Measurements from ENCODE around the gene RETN. TPM values are rescaled to one million over a fixed set of nuclear protein-coding genes. Genes with fewer than 3 reads are reported as not detected.

Gene RETN
- total and polyA plus RNA-seq, 2 donors from 2014 or later: 1.1 TPM; not detected in 1

- Histone ChIP-seq H3K4me3 (ENCODE audit: low read length in 3 of 3) (no peak overlapping the region), H3K27me3 (ENCODE audit: control insufficient read depth, insufficient read depth, low read length) (no peaks in the 10 kb centered on the region), H3K9me3 (ENCODE audit: control insufficient read depth in 2 of 3, insufficient read depth in 1 of 3, low read length in 3 of 3) (peaks cover 0 to 4% (median 2%) of the 10 kb centered on the region in 3 donors), H3K9ac (ENCODE audit: low read length in 3 of 3) (no peak overlapping the region), H3K4me1 (ENCODE audit: control insufficient read depth in 2 of 3, insufficient read depth in 2 of 3, low read depth in 1 of 3, low read length in 3 of 3) (no peaks in the 10 kb centered on the region), H3K27ac (ENCODE audit: low read depth in 2 of 2, low read length in 2 of 2) (no peak overlapping the region), H3K36me3 (ENCODE audit: control insufficient read depth in 2 of 3, insufficient read depth in 3 of 3, low read length in 3 of 3) (no peaks in the 10 kb centered on the region)
- intact Hi-C loops (cut with DNase I): no loop called here
- no peak for FAIRE-seq
- TF ChIP-seq, protein P1, sequence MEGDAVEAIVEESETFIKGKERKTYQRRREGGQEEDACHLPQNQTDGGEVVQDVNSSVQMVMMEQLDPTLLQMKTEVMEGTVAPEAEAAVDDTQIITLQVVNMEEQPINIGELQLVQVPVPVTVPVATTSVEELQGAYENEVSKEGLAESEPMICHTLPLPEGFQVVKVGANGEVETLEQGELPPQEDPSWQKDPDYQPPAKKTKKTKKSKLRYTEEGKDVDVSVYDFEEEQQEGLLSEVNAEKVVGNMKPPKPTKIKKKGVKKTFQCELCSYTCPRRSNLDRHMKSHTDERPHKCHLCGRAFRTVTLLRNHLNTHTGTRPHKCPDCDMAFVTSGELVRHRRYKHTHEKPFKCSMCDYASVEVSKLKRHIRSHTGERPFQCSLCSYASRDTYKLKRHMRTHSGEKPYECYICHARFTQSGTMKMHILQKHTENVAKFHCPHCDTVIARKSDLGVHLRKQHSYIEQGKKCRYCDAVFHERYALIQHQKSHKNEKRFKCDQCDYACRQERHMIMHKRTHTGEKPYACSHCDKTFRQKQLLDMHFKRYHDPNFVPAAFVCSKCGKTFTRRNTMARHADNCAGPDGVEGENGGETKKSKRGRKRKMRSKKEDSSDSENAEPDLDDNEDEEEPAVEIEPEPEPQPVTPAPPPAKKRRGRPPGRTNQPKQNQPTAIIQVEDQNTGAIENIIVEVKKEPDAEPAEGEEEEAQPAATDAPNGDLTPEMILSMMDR (IDR thresholded peaks at IDR 0.05; ENCODE audit: borderline replicate concordance, extremely low read depth, insufficient read depth): no peak
- no peak for DNase-seq
Observed at GRCh38 chr19:7716762-7717161, 47.9 kb downstream of the RETN start.

DNA sequence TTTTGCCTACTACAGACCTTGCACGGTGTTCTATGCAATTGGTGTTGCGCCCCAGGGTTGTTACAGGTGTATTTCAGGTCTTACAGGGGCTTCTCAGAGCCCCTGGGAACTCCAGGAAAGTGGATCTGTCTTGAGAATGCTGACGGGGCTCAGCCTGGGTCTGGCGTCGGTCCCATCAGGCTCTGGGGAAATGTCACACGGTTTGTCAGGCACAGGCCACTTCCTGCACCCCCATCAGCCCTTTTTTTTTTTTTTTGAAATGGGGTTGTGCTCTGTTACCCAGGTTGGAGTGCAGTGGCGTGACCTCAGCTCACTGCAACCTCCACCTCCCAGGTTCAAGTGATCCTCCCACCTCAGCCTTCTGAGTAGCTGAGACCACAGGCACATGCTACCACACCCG is 49.8 kb downstream of the RETN start:
- Histone ChIP-seq H3K27ac (ENCODE audit: low read depth in 2 of 2, low read length in 2 of 2) (no peak overlapping the region), H3K9me3 (ENCODE audit: control insufficient read depth in 2 of 3, insufficient read depth in 1 of 3, low read length in 3 of 3) (peaks cover 0 to 4% (median 2%) of the 10 kb centered on the region in 3 donors), H3K27me3 (ENCODE audit: control insufficient read depth, insufficient read depth, low read length) (no peaks in the 10 kb centered on the region), H3K4me3 (ENCODE audit: low read length in 3 of 3) (no peak overlapping the region), H3K4me1 (ENCODE audit: control insufficient read depth in 2 of 3, insufficient read depth in 2 of 3, low read depth in 1 of 3, low read length in 3 of 3) (no peaks in the 10 kb centered on the region), H3K36me3 (ENCODE audit: control insufficient read depth in 2 of 3, insufficient read depth in 3 of 3, low read length in 3 of 3) (no peaks in the 10 kb centered on the region), H3K9ac (ENCODE audit: low read length in 3 of 3) (no peak overlapping the region)
- DNase-seq (no peak), FAIRE-seq (no peak)
- TF ChIP-seq, protein P1 (IDR thresholded peaks at IDR 0.05; ENCODE audit: borderline replicate concordance, extremely low read depth, insufficient read depth): no peak
- intact Hi-C loops (cut with DNase I): no loop called here

Other genes starting within 250 kb of the RETN start
- gene PEX11G, start 180.0 kb upstream of the RETN start, total RNA-seq: 7.8 TPM
- 20.8 TPM for gene PEX11G, start 180.0 kb upstream of the RETN start, polyA plus RNA-seq (ENCODE audit: insufficient read depth, low read depth, low replicate concordance)
- gene ZNF358, start 152.9 kb upstream of the RETN start, total RNA-seq: 39.1 TPM
- gene ZNF358, start 152.9 kb upstream of the RETN start, polyA plus RNA-seq (ENCODE audit: insufficient read depth, low read depth, low replicate concordance): 79.1 TPM
- 24.0 TPM for gene MCOLN1, start 146.4 kb upstream of the RETN start, total RNA-seq
- gene MCOLN1, start 146.4 kb upstream of the RETN start, polyA plus RNA-seq (ENCODE audit: insufficient read depth, low read depth, low replicate concordance): 25.7 TPM
- gene PNPLA6, start 133.3 kb upstream of the RETN start, total RNA-seq: 101 TPM
- 80.9 TPM for gene PNPLA6, start 133.3 kb upstream of the RETN start, polyA plus RNA-seq (ENCODE audit: insufficient read depth, low read depth, low replicate concordance)
- gene CAMSAP3, start 73.2 kb upstream of the RETN start, total RNA-seq: 18.5 TPM
- 19.3 TPM for gene CAMSAP3, start 73.2 kb upstream of the RETN start, polyA plus RNA-seq (ENCODE audit: insufficient read depth, low read depth, low replicate concordance)
- gene XAB2, start 39.5 kb upstream of the RETN start, total RNA-seq: 44.4 TPM
- 34.2 TPM for gene XAB2, start 39.5 kb upstream of the RETN start, polyA plus RNA-seq (ENCODE audit: insufficient read depth, low read depth, low replicate concordance)
- 112 TPM for gene PET100, start 39.3 kb upstream of the RETN start, total RNA-seq
- 181 TPM for gene PET100, start 39.3 kb upstream of the RETN start, polyA plus RNA-seq (ENCODE audit: insufficient read depth, low read depth, low replicate concordance)
- 6.1 TPM for gene PCP2, start 35.3 kb upstream of the RETN start, total RNA-seq
- gene PCP2, start 35.3 kb upstream of the RETN start, polyA plus RNA-seq (ENCODE audit: insufficient read depth, low read depth, low replicate concordance): 8.9 TPM
- gene STXBP2, start 31.9 kb upstream of the RETN start, total RNA-seq: 136 TPM
- 74.8 TPM for gene STXBP2, start 31.9 kb upstream of the RETN start, polyA plus RNA-seq (ENCODE audit: insufficient read depth, low read depth, low replicate concordance)
- 0.38 TPM for gene MCEMP1, start 8.0 kb downstream of the RETN start, total RNA-seq
- gene MCEMP1, start 8.0 kb downstream of the RETN start, polyA plus RNA-seq (ENCODE audit: insufficient read depth, low read depth, low replicate concordance): 0.28 TPM
- gene TRAPPC5, start 11.8 kb downstream of the RETN start, total RNA-seq: 82.6 TPM
- gene TRAPPC5, start 11.8 kb downstream of the RETN start, polyA plus RNA-seq (ENCODE audit: insufficient read depth, low read depth, low replicate concordance): 222 TPM
- gene FCER2, start 33.1 kb downstream of the RETN start, total RNA-seq: 1.0 TPM
- gene FCER2, start 33.1 kb downstream of the RETN start, polyA plus RNA-seq (ENCODE audit: insufficient read depth, low read depth, low replicate concordance): not detected
- gene CLEC4G, start 63.1 kb downstream of the RETN start, total RNA-seq: 0.72 TPM
- gene CLEC4G, start 63.1 kb downstream of the RETN start, polyA plus RNA-seq (ENCODE audit: insufficient read depth, low read depth, low replicate concordance): 1.1 TPM
- 11.7 TPM for gene CD209, start 78.5 kb downstream of the RETN start, total RNA-seq
- gene CD209, start 78.5 kb downstream of the RETN start, polyA plus RNA-seq (ENCODE audit: insufficient read depth, low read depth, low replicate concordance): 1.2 TPM
- 0.54 TPM for gene CLEC4M, start 94.2 kb downstream of the RETN start, total RNA-seq
- gene CLEC4M, start 94.2 kb downstream of the RETN start, polyA plus RNA-seq (ENCODE audit: insufficient read depth, low read depth, low replicate concordance): not detected
- gene EVI5L, start 161.2 kb downstream of the RETN start, total RNA-seq: 15.9 TPM
- 14.5 TPM for gene EVI5L, start 161.2 kb downstream of the RETN start, polyA plus RNA-seq (ENCODE audit: insufficient read depth, low read depth, low replicate concordance)
- 4.2 TPM for gene PRR36, start 205.3 kb downstream of the RETN start, total RNA-seq
- 1.1 TPM for gene PRR36, start 205.3 kb downstream of the RETN start, polyA plus RNA-seq (ENCODE audit: insufficient read depth, low read depth, low replicate concordance)
- gene LRRC8E, start 219.5 kb downstream of the RETN start, total RNA-seq: 9.1 TPM
- gene LRRC8E, start 219.5 kb downstream of the RETN start, polyA plus RNA-seq (ENCODE audit: insufficient read depth, low read depth, low replicate concordance): 2.2 TPM
- gene MAP2K7, start 234.8 kb downstream of the RETN start, total RNA-seq: 37.0 TPM
- 16.7 TPM for gene MAP2K7, start 234.8 kb downstream of the RETN start, polyA plus RNA-seq (ENCODE audit: insufficient read depth, low read depth, low replicate concordance)
- gene TGFBR3L, start 245.8 kb downstream of the RETN start, total RNA-seq: 0.44 TPM
- 1.5 TPM for gene TGFBR3L, start 245.8 kb downstream of the RETN start, polyA plus RNA-seq (ENCODE audit: insufficient read depth, low read depth, low replicate concordance)